IMR-90 (cell line): ENCODE data around the gene RING1. TPM values are rescaled to one million over a fixed set of nuclear protein-coding genes. Genes with fewer than 3 reads are reported as not detected.

Experiments used
- ATAC-seq: fragments of 200-7000 bp; cut with Tn5 transposase; 2 replicates; pipeline ENCODE4 v1.9.1; 2020; ENCODE audit warnings: low read depth, mild to moderate bottlenecking, moderate library complexity
- BruUV-seq: library from RNA; stranded (reverse); fragments of 400-500 nt; replicated peaks from 2 replicates; lab custom pipeline; 2021; lab: Mats Ljungman, UMichigan
- CTCF ChIA-PET: fragments of 300-600 bp; formaldehyde crosslinking; extraction: SDS; loops from one replicate; lab custom pipeline; 2021; ENCODE audit warnings: antibody characterized with exemption; lab: Yijun Ruan, JAX
- POLR2A ChIA-PET: fragments of 300-600 bp; sonication (Branson Sonifier 250); formaldehyde crosslinking; loops from one replicate; lab custom pipeline; 2022; ENCODE audit warnings: antibody characterized with exemption; ENCODE audit not compliant: unreplicated experiment; lab: Charles Lee
- DNase-seq: peaks from one replicate; pipeline ENCODE4 v3.0.0; 2013
- H2AFZ ChIP-seq: replicated peaks from 2 replicates; pipeline ENCODE3; 2013; ENCODE audit warnings: low read length, mild to moderate bottlenecking; ENCODE audit not compliant: poor library complexity
- H2AK5ac ChIP-seq: 2 replicates; pipeline ENCODE4 v1.6.1; 2013; ENCODE audit warnings: low read depth, low read length, inconsistent platforms
- H2AK9ac ChIP-seq: replicated peaks from 2 replicates; pipeline ENCODE3; 2013; ENCODE audit warnings: mild to moderate bottlenecking, low read depth, low read length, moderate library complexity; ENCODE audit not compliant: poor library complexity
- H2BK120ac ChIP-seq: 2 replicates; pipeline ENCODE4 v1.6.1; 2013; ENCODE audit warnings: low read depth, low read length, inconsistent platforms
- H2BK15ac ChIP-seq: 3 replicates; pipeline ENCODE4 v1.6.1; 2013; ENCODE audit warnings: low read depth, low read length, inconsistent platforms
- H2BK20ac ChIP-seq: 2 replicates; pipeline ENCODE4 v1.6.1; 2013; ENCODE audit warnings: low read depth, mild to moderate bottlenecking, inconsistent platforms, low read length, moderate library complexity
- H2BK5ac ChIP-seq: 2 replicates; pipeline ENCODE4 v1.6.1; 2013; ENCODE audit warnings: mild to moderate bottlenecking, low read depth, low read length, inconsistent platforms; ENCODE audit not compliant: poor library complexity, severe bottlenecking
- H3K14ac ChIP-seq: replicated peaks from 2 replicates; pipeline ENCODE4 v1.6.1; 2013; ENCODE audit warnings: low read depth, low read length, inconsistent platforms
- H3K18ac ChIP-seq: 2 replicates; pipeline ENCODE4 v1.6.1; 2013; ENCODE audit warnings: low read depth, low read length, control low read depth
- H3K23ac ChIP-seq: 2 replicates; pipeline ENCODE4 v1.6.1; 2013; ENCODE audit warnings: low read depth, low read length, inconsistent platforms
- H3K27ac ChIP-seq: 2 replicates; pipeline ENCODE4 v1.5.1; 2013; ENCODE audit warnings: mild to moderate bottlenecking, control low read depth, low read length; ENCODE audit not compliant: insufficient read depth
- H3K27me3 ChIP-seq: 2 replicates; pipeline ENCODE4 v1.6.1; 2013; ENCODE audit warnings: low read length; ENCODE audit not compliant: control insufficient read depth, insufficient read depth
- H3K36me3 ChIP-seq: 2 replicates; pipeline ENCODE4 v1.6.1; 2013; ENCODE audit warnings: low read length, mixed read lengths; ENCODE audit not compliant: control insufficient read depth, insufficient read depth
- H3K4ac ChIP-seq: 2 replicates; pipeline ENCODE4 v1.6.1; 2013; ENCODE audit warnings: low read depth, low read length, inconsistent platforms
- H3K4me1 ChIP-seq: 2 replicates; pipeline ENCODE4 v1.6.1; 2013; ENCODE audit warnings: low read length, mixed read lengths; ENCODE audit not compliant: control insufficient read depth, insufficient read depth
- H3K4me2 ChIP-seq: 2 replicates; pipeline ENCODE4 v1.6.1; 2013; ENCODE audit warnings: low read depth, mild to moderate bottlenecking, control low read depth, low read length, moderate library complexity
- H3K4me3 ChIP-seq: 2 replicates; pipeline ENCODE4 v1.5.1; 2013; ENCODE audit warnings: low read depth, mild to moderate bottlenecking, control low read depth, low read length, moderate library complexity; ENCODE audit not compliant: insufficient read depth
- H3K56ac ChIP-seq: 2 replicates; pipeline ENCODE4 v1.6.1; 2013; ENCODE audit warnings: low read length, inconsistent platforms; ENCODE audit not compliant: insufficient read depth; ENCODE audit errors: extremely low read depth
- H3K79me1 ChIP-seq, 2 experiments: 2 replicates each; pipeline ENCODE4 v1.6.1; 2013; ENCODE audit warnings: low read length in 2 of 2, inconsistent platforms in 1 of 2, low read depth in 1 of 2
- H3K9ac ChIP-seq: 2 replicates; pipeline ENCODE4 v1.6.1; 2013; ENCODE audit warnings: low read depth, low read length, control low read depth
- H3K9me1 ChIP-seq: 2 replicates; pipeline ENCODE4 v1.6.1; 2013; ENCODE audit warnings: low read length, inconsistent platforms; ENCODE audit not compliant: insufficient read depth
- H3K9me3 ChIP-seq: 2 replicates; pipeline ENCODE4 v1.6.1; 2013; ENCODE audit warnings: low read length; ENCODE audit not compliant: control insufficient read depth, insufficient read depth
- H4K20me1 ChIP-seq: 2 replicates; pipeline ENCODE4 v1.6.1; 2013; ENCODE audit warnings: low read length, inconsistent platforms; ENCODE audit not compliant: insufficient read depth
- H4K5ac ChIP-seq: 2 replicates; pipeline ENCODE4 v1.6.1; 2013; ENCODE audit warnings: mild to moderate bottlenecking, low read depth, low read length, control low read depth
- H4K8ac ChIP-seq, 2 experiments: 2 replicates each; pipeline ENCODE4 v1.6.1; 2013; ENCODE audit warnings: low read depth in 2 of 2, low read length in 2 of 2, control low read depth in 1 of 2, inconsistent platforms in 1 of 2
- H4K91ac ChIP-seq: 2 replicates; pipeline ENCODE4 v1.6.1; 2013; ENCODE audit warnings: low read depth, low read length, inconsistent platforms; ENCODE audit not compliant: insufficient read depth
- BHLHE40 ChIP-seq: fragments of 150-350 bp; IDR thresholded peaks from 2 replicates; pipeline ENCODE4 v1.6.1; 2016; ENCODE audit warnings: mild to moderate bottlenecking, low read depth, low read length
- CEBPB ChIP-seq: IDR thresholded peaks from 2 replicates; pipeline ENCODE4 v1.6.1; 2012; ENCODE audit warnings: low read depth, low read length, improper control_type of control experiment
- CHD1 ChIP-seq: IDR thresholded peaks from 2 replicates; pipeline ENCODE4 v1.6.1; 2012; ENCODE audit warnings: low read depth, low read length, improper control_type of control experiment
- FOS ChIP-seq: fragments of 150-350 bp; IDR thresholded peaks from 2 replicates; pipeline ENCODE4 v1.6.1; 2016; ENCODE audit warnings: low read depth, low read length
- MAFK ChIP-seq: IDR thresholded peaks from 2 replicates; pipeline ENCODE4 v1.6.1; 2012; ENCODE audit warnings: low read depth, low read length, improper control_type of control experiment
- MAZ ChIP-seq: IDR thresholded peaks from 2 replicates; pipeline ENCODE4 v1.6.1; 2012; ENCODE audit warnings: low read depth, mild to moderate bottlenecking, low read length, improper control_type of control experiment, moderate library complexity, borderline replicate concordance
- MXI1 ChIP-seq: IDR thresholded peaks from 2 replicates; pipeline ENCODE4 v1.6.1; 2012; ENCODE audit warnings: low read depth, mild to moderate bottlenecking, low read length, moderate library complexity, borderline replicate concordance
- POLR2A ChIP-seq: IDR thresholded peaks from 2 replicates; pipeline ENCODE4 v1.6.1; 2012; ENCODE audit warnings: mild to moderate bottlenecking, low read depth, low read length
- RAD21 ChIP-seq: IDR thresholded peaks from 2 replicates; pipeline ENCODE4 v1.6.1; 2012; ENCODE audit warnings: low read length, improper control_type of control experiment
- RCOR1 ChIP-seq: IDR thresholded peaks from 2 replicates; pipeline ENCODE4 v1.6.1; 2012; ENCODE audit warnings: mild to moderate bottlenecking, low read length, improper control_type of control experiment; ENCODE audit not compliant: insufficient replicate concordance
- SMC3 ChIP-seq: fragments of 150-350 bp; IDR thresholded peaks from 2 replicates; pipeline ENCODE4 v1.6.1; 2016; ENCODE audit warnings: low read depth, mild to moderate bottlenecking, antibody characterized with exemption, low read length, moderate library complexity
- WGBS, 2 experiments: methylation state at CpG; one replicate each; pipeline versions ENCODE4 v1.1.5 to v1.1.7; 2013; ENCODE audit warnings: missing lambda C conversion rate in 2 of 2; ENCODE audit not compliant: insufficient read length in 1 of 2; ENCODE audit errors: extremely low coverage in 2 of 2; 5-methylcytosine and 5-hydroxymethylcytosine counted together
- dilution Hi-C: fragments of 300-500 bp; cut with HindIII; formaldehyde crosslinking; loops from one replicate; pipeline ENCODE4 v1.14.3; 2018; ENCODE audit warnings: low sequenced_read_pairs; ENCODE audit not compliant: unreplicated experiment
- in situ Hi-C: fragments of 300-500 bp; cut with MboI; formaldehyde crosslinking; loops from 3 replicates; pipeline ENCODE4 v1.14.3; 2019; ENCODE audit warnings: low sequenced_read_pairs, inconsistent platforms, mixed read lengths
- intact Hi-C: fragments of 100-400 bp; cut with micrococcal nuclease; formaldehyde crosslinking; loops from 2 replicates; pipeline ENCODE4 v1.10.0; 2022
- polyA plus RNA-seq, 3 experiments: library from polyadenylated mRNA; depleted of rRNA; stranded (reverse); fragments of >200 nt; gene quantifications; 2 replicates each; pipeline ENCODE4 v1.2.3, GENCODE V29; 2012; ENCODE audit warnings: low replicate concordance in 1 of 3
- total RNA-seq: library from RNA; depleted of rRNA; stranded (reverse); fragments of >200 nt; gene quantifications from 2 replicates; pipeline ENCODE4 v1.2.3, GENCODE V29; 2012
- TF ChIP-seq, protein P1 (sequence below): fragments of 150-350 bp; IDR thresholded peaks from 2 replicates; pipeline ENCODE4 v1.6.1; 2017; ENCODE audit warnings: mild to moderate bottlenecking, antibody characterized with exemption, low read length, low read depth
- TF ChIP-seq, protein P2 (sequence below): conservative IDR thresholded peaks from 2 replicates; pipeline ENCODE4 v1.5.1; 2012; ENCODE audit warnings: mild to moderate bottlenecking, low read depth, low read length, improper control_type of control experiment

Gene RING1
- total and polyA plus RNA-seq, 2 of the 4 experiments (the other 2 are of a cell fraction), result 14.9 to 40.8 TPM

DNA sequence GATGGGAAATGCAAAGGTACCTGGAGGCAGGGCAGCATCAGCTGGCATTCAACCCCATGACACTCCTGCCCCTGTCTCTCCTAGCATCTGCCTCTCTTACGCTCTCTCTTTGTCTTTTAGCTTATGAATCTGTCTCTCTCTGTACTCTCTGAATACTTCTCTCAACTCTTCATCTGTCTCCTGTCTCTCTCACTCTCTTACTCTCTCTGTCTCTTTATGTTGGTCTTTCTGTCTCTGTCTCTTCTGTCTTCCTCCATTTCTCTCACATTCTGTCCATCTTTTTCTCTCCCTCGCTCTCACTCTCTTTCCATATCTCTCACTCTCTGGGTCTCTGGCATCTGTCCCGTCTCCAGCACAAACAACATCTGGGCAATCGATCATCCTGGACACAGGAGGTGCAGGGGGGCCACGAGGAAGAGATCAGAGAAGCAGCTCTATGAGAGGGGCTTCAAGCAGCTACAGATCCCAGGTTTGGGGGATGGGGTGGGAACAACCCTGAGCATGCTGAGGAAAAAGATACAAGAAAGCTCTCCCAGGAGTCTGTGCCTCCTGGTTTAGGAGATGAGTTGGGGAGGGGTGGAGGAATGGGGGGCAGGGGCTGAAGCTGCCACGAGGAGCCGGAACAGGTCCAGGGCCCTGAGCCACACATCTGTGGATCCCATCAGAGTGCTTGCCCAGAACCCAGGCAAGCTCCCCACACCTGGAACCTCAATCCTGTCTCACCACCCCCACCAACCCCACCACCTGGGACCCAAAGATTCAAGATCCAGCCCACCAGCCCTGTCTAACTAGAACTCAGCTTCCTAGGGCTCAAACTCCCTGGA, 18.5 kb upstream of the RING1 start (continued):
- no peak for TF ChIP-seq RCOR1

- H3K18ac ChIP-seq, result no peak overlapping the region
- ChIA-PET POLR2A (interaction anchor here (1.2 kb wide), 1 partner anchor 9 kb away, joined by 3 read pairs; no protein-coding TSS in a partner anchor), CTCF (interaction anchor here (0.7 kb wide), 1 partner anchor 18 kb away, joined by 3 read pairs; no protein-coding TSS in a partner anchor)
- in situ Hi-C loops (no loop called here), intact Hi-C loops (no loop called here), dilution Hi-C loops (no loop called here)
- no peak overlapping the region for H2BK120ac ChIP-seq
- H3K9me1 ChIP-seq, result peaks cover 4% of the 10 kb centered on the region
- no peak overlapping the region for H2BK20ac ChIP-seq
- 67% methylated on average over 1 of the region's 11 CpGs; no CpG with 5 or more reads in 1 of the 2 experiments for WGBS, 2 experiments
- H3K4ac ChIP-seq, result no peak overlapping the region
- DNase-seq (no peak), ATAC-seq (no peak)
- H3K56ac ChIP-seq, result no peak overlapping the region
- H4K91ac ChIP-seq, result no peak overlapping the region
- H3K14ac ChIP-seq, result no peak overlapping the region
- no TSS peak for BruUV-seq
- no peak overlapping the region for H2BK5ac ChIP-seq
- no peak overlapping the region for H4K8ac ChIP-seq
- H4K5ac ChIP-seq, result no peak overlapping the region
- peaks cover 3% of the 10 kb centered on the region; the same call in 1 of the 2 replicates for H4K20me1 ChIP-seq
- no peak overlapping the region for H2AK9ac ChIP-seq
- H2BK15ac ChIP-seq, result no peak overlapping the region
- peaks cover 2% of the 10 kb centered on the region; the same call in 1 of the 2 replicates for H3K4me1 ChIP-seq
- no peak overlapping the region for H2AK5ac ChIP-seq
- peaks cover 55% of the 10 kb centered on the region for H3K27me3 ChIP-seq
- H3K4me3 ChIP-seq, result no peak overlapping the region
- no peak overlapping the region for H2AFZ ChIP-seq
- no peak overlapping the region for H3K23ac ChIP-seq
- H3K4me2 ChIP-seq, result no peak overlapping the region
- H3K9ac ChIP-seq, result no peak overlapping the region
- H3K9me3 ChIP-seq, result no peaks in the 10 kb centered on the region
- peaks cover under 1 to 8% of the 10 kb centered on the region in 2 experiments; a peak in 1 of 4 replicates for H3K79me1 ChIP-seq
- H3K27ac ChIP-seq, result no peak overlapping the region
- H3K36me3 ChIP-seq, result peaks cover 17% of the 10 kb centered on the region
- TF ChIP-seq MAFK (no peak), FOS (no peak), CHD1 (no peak), RCOR1 (no peak), SMC3 (no peak), MAZ (no peak), POLR2A (no peak), MXI1 (no peak), BHLHE40 (no peak), RAD21 (no peak), CEBPB (no peak)
- TF ChIP-seq, protein P1, sequence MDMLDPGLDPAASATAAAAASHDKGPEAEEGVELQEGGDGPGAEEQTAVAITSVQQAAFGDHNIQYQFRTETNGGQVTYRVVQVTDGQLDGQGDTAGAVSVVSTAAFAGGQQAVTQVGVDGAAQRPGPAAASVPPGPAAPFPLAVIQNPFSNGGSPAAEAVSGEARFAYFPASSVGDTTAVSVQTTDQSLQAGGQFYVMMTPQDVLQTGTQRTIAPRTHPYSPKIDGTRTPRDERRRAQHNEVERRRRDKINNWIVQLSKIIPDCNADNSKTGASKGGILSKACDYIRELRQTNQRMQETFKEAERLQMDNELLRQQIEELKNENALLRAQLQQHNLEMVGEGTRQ, result no peak
- TF ChIP-seq, protein P2, sequence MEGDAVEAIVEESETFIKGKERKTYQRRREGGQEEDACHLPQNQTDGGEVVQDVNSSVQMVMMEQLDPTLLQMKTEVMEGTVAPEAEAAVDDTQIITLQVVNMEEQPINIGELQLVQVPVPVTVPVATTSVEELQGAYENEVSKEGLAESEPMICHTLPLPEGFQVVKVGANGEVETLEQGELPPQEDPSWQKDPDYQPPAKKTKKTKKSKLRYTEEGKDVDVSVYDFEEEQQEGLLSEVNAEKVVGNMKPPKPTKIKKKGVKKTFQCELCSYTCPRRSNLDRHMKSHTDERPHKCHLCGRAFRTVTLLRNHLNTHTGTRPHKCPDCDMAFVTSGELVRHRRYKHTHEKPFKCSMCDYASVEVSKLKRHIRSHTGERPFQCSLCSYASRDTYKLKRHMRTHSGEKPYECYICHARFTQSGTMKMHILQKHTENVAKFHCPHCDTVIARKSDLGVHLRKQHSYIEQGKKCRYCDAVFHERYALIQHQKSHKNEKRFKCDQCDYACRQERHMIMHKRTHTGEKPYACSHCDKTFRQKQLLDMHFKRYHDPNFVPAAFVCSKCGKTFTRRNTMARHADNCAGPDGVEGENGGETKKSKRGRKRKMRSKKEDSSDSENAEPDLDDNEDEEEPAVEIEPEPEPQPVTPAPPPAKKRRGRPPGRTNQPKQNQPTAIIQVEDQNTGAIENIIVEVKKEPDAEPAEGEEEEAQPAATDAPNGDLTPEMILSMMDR, result no peak
Observed at GRCh38 chr6:33190504-33191107, 17.7 kb upstream of the RING1 start.
